HG03060 (cell line): ENCODE results near the gene EFNA3.

ENCODE experiments used
- ATAC-seq: cut with Tn5 transposase; IDR thresholded peaks from one replicate; pipeline ENCODE4 v1.9.1; 2021; ENCODE audit warnings: low read depth, moderate number of reproducible peaks; ENCODE audit not compliant: unreplicated experiment

EFNA3 gene, protein sequence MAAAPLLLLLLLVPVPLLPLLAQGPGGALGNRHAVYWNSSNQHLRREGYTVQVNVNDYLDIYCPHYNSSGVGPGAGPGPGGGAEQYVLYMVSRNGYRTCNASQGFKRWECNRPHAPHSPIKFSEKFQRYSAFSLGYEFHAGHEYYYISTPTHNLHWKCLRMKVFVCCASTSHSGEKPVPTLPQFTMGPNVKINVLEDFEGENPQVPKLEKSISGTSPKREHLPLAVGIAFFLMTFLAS

GRCh38 chr1:155078469-155079209 is at the start of gene EFNA3:
Gene EFNA3 (plus strand): TSS chr1:155078837. CDS start chr1:155078942, 105 bp downstream.
- ATAC-seq: no peak

- no peak for ATAC-seq
Measured at GRCh38 chr1:155029513-155030242, 49.0 kb upstream of the EFNA3 start.

DNA sequence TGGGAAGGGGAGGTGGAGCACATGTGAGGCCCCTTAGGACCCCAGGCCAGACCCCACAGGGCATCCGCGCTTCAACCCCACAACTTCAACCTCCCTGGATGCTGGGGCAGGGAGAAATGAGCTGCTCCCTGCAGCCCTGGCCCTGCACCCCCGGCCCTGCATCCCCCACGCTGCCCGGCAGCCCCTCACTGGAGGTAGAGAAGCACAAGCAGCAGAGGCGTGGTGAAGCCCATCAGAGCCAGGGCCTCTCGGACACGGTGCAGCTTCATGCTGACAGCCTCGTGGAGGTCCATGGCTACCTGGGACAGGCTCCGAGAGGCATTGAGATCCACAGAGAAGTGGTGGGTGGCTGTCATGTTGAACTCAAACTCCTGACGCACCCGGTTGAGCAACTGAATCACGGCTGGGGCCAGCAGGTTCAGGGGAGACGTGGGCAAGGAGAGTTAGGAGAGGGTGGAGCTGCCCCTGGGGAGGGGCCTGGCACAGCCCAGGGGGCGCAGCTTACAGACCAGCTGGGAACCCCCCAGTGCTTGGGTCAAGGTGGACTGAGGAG is 48.3 kb upstream of the EFNA3 start:
- ATAC-seq: no peak

DNA sequence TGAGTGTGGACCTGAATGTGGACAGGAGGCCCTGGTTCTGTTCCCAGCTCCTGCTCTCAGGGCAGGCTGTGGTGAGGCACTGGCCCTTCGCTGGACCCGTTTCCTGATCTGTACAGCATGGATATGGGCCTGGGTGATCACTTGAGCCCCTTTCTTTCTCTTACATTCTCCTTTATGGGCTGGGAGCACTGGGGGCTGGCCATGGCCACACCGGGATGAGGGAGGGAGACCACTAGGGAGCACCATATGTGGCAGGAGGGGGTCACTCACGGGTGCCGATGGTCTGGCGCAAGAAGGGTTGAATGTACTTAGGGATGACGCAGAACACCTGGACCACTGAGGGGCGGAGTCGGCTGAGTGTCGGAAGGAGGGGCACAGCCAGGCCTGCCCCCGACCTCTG is 47.7 kb upstream of the EFNA3 start:
- ATAC-seq: no peak

GRCh38 chr1:155032886-155033285 is 45.8 kb upstream of the EFNA3 start:
- ATAC-seq: no peak

- no peak for ATAC-seq
Measured at GRCh38 chr1:155033524-155033923, 45.1 kb upstream of the EFNA3 start, which contains the start of the genes DCST1 and DCST2. Gene DCST1 (plus strand): TSS chr1:155033824. CDS start chr1:155034037, 213 bp downstream. Gene DCST2 (minus strand): TSS chr1:155033781. CDS start chr1:155033701, 80 bp downstream.

DNA sequence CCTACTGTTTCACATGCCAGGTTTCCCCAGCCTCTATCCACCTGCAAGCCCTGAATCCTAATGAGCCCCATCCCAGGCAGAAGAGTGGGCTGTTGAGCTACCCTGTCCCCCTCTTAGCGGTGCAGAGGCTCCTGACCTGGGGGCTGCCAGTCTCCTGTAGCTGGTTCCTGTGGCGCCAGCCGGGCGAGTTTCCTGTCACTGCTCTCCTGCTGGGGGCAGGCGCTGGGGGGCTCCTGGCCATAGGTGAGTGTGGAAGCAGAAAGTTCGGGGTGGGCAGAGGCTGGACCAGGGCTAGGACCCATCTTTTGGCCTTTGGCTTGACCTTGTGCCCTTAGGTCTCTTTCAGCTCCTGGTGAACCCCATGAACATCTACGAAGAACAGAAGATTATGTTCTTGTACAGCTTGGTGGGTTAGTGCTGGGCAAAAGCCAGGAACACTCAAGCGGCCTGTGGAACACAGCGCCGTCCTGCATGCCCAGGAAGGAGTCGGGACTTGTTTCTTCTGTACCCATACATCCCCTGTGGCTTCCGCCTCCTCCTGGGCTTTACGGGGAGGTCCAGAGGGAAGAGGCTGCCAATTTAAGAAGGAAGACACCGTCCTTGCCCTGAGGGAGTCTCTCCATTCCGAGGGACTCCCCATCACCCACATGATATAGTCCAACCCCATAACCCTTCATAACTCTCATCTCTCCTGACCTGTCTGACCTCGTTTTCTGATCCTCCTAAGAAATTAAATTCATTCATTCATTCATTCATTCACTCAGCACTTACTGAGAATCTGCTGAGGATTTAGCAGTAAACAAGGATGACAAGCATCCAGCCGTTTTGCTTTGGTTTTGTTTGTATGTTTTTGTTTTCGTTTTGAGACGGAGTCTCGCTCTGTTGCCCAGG is 44.1 kb upstream of the EFNA3 start:
- ATAC-seq: no peak

DNA sequence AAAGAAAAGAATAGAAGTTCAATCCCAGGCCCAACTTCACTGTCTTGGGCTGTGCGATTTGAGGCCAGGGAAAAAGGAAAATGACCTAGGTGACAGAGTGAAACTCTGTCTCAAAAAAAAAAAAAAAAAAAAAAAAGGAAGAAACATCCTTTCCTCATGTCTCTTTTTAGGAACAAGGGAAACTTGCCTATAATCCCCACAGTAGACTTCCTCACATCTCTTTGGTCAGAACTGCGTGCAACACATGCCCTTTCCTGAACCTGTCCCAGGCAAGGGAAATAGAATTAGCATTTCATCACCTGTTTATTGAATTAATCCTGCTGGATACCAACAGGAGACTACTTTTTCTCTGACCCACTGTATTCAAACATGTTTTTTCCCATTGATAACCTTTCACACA is 42.7 kb upstream of the EFNA3 start:
- no peak for ATAC-seq

DNA sequence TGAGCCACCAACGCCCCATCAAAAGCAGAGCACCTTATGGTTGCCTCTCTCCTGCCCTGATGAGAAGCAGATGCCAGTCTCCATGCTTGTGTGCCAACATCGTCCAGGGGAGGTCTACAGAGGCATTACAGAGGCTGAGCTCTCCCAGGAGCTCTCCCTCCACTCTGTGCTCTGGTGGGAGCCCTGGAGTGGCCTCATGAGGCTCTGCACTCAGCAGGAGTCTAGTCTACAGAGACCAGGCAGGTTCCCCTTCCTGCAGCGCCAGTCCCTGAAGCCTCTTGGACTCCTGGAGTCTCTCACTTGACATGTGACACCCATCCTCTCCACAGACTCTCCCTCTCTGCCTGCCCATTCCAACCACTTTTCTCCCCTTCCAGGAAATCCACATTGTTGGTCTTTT is 41.6 kb upstream of the EFNA3 start:
- ATAC-seq: no peak

DNA sequence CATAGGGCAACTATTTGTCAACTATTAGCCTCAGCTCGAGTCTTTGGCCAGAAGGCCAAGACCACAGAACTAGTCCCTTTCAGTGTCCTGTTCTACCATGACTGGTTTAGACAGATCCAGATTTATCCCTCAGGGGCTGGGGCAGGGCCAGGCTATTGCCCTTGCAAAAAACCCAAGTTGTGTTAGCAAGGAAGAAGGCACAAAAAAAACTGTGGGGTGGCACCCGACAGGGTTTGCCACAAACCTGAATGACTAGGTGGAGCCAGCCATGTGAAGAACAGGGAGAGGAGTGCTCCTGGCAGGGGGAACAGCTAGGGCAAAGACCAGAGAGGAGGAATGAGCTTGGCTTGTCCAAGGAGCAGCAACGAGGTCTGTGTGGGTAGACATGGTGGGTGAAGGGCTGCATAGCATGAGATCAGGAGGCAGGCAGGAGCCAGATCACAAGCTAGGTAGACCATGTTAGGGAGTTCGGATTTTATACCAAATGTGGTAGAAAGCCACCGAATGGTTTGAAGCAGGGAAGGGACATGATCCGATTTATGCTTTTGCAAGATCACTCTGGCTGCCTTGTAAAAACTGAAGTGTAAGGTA is 40.7 kb upstream of the EFNA3 start:
- no peak for ATAC-seq

- no peak for ATAC-seq
Measured at GRCh38 chr1:155038602-155039307, 39.9 kb upstream of the EFNA3 start.

DNA sequence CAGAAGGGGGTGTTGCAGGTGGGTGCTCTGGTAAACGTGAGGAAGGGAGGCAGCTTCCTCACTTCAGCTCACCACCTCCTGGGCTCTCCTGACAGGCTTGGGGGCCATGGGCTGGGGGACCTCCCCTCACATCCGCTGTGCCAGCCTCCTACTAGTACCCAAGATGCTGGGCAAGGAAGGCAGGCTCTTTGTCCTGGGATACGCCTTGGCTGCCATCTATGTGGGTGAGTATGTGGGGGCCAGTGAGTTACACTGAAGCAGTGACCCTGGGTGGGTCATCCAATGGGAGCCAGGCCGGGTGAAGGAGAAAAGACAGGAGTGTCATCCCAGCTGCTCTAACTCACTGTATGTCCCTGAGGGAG is 39.3 kb upstream of the EFNA3 start:
- ATAC-seq: no peak

GRCh38 chr1:155040358-155041093 is 38.1 kb upstream of the EFNA3 start:
- ATAC-seq: no peak

GRCh38 chr1:155042789-155043188 is 35.8 kb upstream of the EFNA3 start:
- no peak for ATAC-seq

DNA sequence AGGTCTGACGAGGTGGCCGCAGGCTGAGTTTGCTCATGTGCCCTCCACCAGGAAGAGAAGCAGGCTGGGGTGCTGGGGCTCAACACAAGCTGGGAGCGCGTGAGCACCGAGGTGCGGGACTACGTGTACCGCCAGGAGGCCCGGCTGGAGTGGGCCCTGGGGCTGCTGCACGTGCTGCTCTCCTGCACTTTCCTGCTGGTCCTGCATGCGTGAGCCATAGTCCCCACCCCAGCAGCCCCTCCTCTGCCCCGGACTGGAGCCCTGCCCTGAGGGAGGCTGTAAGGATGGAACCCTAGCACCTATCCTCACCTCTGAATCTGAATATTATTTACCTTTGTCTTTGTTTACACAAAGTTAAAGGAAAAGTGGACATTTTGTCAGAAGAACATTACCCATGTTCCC is 35.3 kb upstream of the EFNA3 start:
- no peak for ATAC-seq

GRCh38 chr1:155043793-155044192 is 34.8 kb upstream of the EFNA3 start:
- ATAC-seq: no peak

DNA sequence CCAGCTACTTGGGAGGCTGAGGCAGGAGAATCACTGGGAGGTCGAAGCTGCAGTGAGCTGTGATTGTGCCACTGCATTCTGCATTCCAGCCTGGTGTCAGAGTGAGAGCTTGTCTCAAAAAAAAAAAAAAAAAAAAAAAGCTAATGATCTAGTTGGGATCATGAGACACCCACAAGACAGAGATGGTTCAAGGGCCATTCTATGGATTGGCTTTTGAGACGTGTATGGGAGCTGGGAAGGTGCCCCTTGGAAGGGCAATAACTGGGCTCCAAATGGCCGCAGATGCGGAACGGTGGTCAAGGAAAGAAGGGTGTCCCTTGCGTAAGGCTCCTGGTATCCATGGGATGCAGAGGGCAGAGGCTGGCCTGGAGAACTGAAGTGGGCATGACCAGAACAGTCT is 34.3 kb upstream of the EFNA3 start:
- no peak for ATAC-seq

- ATAC-seq: no peak
Measured at GRCh38 chr1:155044812-155045657, 33.6 kb upstream of the EFNA3 start.
